ENCODE results near the gene KLHL40.

KLHL40 gene

DNA sequence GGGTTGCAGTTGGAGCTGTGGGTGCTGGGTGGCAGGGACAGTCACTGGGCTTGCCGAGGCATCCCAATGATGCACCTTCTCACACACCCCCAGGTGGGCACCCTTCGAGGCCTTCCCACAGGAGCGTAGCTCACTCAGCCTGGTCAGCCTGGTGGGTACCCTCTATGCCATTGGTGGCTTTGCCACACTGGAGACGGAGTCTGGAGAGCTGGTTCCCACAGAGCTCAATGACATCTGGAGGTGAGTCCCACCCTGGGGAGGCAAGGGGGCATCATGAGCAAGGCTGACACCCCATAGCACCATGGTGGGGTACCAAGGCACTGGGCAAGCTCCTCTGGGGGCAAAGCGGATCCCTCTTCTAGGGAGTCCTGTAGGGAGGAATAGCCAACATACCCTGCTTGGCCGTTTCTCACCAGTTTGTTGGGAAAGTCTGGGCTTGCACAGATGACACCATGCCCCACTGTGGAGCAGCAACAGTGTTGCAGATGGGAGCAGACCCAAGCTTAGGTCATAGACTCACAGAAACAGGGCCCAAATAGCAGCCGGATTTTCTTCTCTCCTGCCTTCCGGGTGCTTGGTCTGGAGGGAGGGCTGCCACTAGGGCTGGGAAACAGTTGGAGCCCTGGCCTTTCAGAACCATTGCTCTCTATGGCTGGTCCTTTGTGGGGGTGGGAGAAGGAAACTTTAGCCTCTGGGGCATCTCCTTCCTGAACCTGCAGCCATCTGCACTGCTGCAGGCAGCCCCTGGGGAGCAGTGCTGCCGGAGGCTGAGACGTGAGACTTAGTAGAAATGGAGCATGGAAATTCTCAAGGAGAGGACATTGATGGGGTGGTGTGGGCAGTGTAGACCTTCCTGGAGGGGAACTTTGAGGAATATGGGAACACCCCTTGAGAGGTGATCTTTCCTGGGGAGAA lies 5.7 kb downstream of the KLHL40 start:
- Histone ChIP-seq H3K4me3 (no peak overlapping the region), H3K27ac (no peak overlapping the region)
- TF ChIP-seq, protein P1, sequence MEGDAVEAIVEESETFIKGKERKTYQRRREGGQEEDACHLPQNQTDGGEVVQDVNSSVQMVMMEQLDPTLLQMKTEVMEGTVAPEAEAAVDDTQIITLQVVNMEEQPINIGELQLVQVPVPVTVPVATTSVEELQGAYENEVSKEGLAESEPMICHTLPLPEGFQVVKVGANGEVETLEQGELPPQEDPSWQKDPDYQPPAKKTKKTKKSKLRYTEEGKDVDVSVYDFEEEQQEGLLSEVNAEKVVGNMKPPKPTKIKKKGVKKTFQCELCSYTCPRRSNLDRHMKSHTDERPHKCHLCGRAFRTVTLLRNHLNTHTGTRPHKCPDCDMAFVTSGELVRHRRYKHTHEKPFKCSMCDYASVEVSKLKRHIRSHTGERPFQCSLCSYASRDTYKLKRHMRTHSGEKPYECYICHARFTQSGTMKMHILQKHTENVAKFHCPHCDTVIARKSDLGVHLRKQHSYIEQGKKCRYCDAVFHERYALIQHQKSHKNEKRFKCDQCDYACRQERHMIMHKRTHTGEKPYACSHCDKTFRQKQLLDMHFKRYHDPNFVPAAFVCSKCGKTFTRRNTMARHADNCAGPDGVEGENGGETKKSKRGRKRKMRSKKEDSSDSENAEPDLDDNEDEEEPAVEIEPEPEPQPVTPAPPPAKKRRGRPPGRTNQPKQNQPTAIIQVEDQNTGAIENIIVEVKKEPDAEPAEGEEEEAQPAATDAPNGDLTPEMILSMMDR (IDR thresholded peaks at IDR 0.05), result no peak
- DNase-seq (ENCODE audit: low spot score), result no peak

DNA sequence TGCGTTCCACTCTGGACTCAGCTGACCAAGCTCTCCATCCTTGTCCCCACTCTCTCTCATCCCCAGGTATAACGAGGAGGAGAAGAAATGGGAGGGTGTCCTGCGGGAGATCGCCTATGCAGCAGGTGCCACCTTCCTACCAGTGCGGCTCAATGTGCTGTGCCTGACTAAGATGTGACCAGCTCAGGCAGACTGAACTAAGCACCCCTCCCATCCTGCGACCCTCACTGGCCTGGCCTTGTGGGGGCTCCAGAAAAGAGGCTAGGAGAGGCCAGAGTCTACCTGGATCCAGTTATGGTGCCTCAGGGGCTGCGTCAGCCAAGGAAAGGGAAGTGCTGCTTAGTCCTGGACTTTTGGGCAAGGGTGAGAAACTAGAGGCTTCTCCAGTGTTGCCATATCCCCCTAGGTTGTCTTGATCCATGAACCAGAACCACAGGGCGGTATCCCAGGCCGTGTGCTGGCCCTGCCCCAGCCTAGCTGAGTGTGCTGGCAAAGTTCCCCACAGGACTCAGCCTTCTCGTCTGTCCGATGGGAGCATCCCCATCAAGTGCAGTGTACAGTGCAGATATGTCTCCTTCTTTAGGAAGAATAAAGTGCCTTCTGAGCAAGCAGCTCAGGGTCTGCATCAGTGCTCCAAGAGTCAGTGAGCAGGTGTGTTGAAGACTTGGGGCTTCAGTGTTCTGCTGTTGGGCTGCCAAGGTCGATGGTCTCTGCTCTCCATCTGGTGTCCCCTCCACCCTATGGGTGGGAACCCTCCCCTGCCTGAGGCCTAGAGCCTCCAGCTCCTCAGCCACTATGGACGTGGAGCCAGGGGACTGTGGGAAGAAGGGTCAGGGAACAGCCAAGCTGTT lies 6.7 kb downstream of the KLHL40 start:
- H3K27ac ChIP-seq, result no peak overlapping the region
- no peak for DNase-seq (ENCODE audit: low spot score)
- H3K4me3 ChIP-seq, result no peak overlapping the region
- TF ChIP-seq, protein P1 (IDR thresholded peaks at IDR 0.05), result no peak

DNA sequence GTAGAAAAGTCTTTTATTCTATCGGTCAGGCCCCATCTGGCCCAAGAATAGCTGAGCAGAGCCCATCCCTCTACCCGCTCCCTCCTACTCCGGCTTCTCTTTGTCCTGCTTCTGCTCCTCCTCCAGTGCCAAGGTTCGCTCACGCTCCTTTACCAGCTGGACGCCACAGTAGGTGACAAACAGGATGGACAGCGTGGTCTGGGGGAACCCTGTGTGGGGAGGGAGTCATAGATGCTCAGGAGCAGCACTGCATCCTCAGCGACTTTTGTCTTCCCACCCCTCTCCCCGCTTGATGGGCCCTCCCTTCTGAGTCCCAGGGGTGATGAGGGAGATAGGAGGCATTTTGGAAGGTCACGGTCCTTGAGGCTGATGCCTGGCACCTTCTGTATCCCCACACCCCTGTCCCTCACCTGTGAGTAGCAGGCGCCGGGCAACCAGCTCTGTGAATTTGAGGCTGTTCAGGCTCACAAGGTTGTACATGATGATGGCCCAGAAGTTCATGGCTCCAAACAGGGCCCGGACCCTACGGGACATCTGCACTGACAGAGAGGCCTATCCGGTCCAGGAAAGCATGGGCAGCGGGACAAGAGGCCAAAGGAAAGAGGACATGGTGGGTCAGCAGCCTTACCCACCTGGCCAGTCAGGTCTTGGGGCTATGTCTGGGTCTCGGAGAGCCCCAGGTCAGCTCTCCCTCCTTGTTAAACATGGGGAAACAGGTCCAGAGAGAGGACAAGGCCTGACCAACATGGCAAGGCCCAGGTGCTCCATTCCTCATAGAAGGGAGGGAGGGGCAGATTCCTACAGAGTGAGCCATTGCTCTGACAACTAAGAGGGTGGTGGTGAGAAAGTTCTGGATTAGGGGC lies 7.6 kb downstream of the KLHL40 start:
- no peak for DNase-seq (ENCODE audit: low spot score)
- Histone ChIP-seq H3K27ac (no peak overlapping the region), H3K4me3 (no peak overlapping the region)
- TF ChIP-seq, protein P1 (IDR thresholded peaks at IDR 0.05), result no peak

DNA sequence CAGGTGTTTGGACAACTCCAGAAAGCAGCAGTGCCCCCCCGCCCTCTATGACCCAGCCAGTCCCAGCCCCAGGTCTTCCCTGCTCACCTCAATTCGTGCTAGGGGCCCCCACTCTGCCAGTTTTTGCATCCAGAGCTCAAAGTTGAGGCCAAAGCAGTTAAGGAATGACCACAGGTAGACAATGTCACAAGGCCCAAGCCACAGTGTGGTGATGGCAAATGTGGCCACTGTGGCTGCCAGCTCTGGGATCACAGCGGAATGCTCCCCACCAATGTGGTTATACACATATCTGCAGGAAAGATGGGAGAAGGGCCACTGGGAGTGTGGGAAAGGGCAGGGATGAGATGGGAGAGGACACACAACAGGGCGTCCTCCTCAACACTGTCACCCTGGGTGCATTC lies 8.2 kb downstream of the KLHL40 start:
- Histone ChIP-seq H3K27ac (no peak overlapping the region), H3K4me3 (no peak overlapping the region)
- DNase-seq (ENCODE audit: low spot score), result no peak
- TF ChIP-seq, protein P1 (IDR thresholded peaks at IDR 0.05), result no peak

DNA sequence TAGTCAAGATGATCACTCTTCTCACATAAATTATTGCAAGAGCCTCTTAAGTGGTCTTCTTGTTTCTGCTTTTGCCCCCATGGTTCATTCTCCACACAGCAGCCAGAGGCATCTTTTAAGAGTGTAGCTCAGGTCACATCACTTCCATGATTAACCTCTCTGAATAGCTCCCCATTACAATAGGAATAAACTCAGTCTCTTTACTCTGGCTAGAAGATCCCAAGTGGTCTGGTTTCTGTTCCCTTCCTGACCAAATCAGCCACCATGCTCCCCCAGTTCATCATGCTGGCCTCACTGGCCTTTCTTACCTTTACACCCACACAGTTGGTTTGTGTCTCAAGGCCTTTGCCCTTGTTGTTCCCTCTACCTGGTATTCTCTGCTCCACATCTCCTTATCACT lies 9.0 kb downstream of the KLHL40 start:
- Histone ChIP-seq H3K27ac (no peak overlapping the region), H3K4me3 (no peak overlapping the region)
- DNase-seq (ENCODE audit: low spot score), result no peak
- TF ChIP-seq, protein P1 (IDR thresholded peaks at IDR 0.05), result no peak

DNA sequence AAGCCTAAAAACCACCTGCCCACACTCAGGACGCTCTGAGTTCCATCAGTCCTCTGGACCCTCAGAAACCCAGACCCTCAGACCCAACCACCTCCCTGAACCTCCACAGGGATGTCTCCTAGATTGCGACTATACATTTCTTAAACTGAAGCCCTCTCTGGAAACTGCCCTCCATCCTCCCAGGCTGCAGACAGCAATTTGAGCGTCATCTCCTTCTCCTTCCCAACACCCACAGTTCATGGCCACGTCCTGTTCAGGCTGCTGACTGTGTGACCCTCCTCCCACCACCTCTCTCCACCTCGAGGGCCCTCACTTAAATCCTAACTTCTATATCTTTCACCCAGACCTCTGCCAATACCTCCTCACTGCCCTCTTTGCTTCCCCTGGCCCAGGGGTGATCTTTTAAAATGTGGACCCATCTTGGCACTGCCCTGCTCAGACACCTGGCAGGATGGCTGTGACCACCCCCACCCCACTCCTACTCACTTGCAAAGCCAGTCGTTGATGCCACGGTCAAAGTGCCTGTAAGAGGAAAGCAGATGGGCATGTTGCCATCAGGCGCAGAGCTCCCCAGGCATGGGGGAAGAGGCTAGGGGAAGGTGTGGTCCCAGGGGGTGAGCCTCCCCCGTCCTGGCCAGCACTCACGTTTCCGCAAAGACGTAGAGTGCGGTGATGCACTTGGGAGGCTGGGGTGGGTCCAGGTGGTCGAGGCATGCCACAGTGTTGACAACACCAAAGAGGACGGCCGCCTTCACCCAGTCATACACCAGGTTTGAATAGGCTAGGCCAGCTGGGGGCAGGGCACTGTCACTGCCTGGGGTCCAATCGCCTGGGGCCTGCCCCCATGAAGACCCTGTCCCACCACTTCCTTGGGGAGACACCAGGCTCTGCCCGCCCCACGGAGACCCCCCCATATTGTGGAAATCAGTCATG lies 11.3 kb downstream of the KLHL40 start:
- DNase-seq (ENCODE audit: low spot score), result peak; percentile 62
- TF ChIP-seq, protein P1 (IDR thresholded peaks at IDR 0.05), result no peak
- Histone ChIP-seq H3K27ac (no peak overlapping the region), H3K4me3 (no peak overlapping the region)
